ENCODE results near the gene TMEM217. TPM values are rescaled to one million over a fixed set of nuclear protein-coding genes. Genes with fewer than 3 reads are reported as not detected.

TMEM217 gene
- total and polyA plus RNA-seq, 2 donors = 0.24 to 3.4 TPM

GRCh38 chr6:37244430-37245310 lies 13.3 kb downstream of the TMEM217 start:
- Histone ChIP-seq H3K4me3 (ENCODE audit: low read depth, low read length) (no peak overlapping the region), H3K4me1 (ENCODE audit: insufficient read depth) (peaks cover 4% of the 10 kb centered on the region), H3K36me3 (ENCODE audit: insufficient read depth) (no peaks in the 10 kb centered on the region), H3K27ac (ENCODE audit: low read depth) (peak overlapping the region; percentile 91)
- peak; percentile 95 for DNase-seq (ENCODE audit: extremely low spot score)
- 25% methylated on average over 6 of the region's 6 CpGs for WGBS

- Histone ChIP-seq H3K27ac (ENCODE audit: low read depth) (peak overlapping the region; percentile 64), H3K36me3 (ENCODE audit: insufficient read depth) (no peaks in the 10 kb centered on the region), H3K4me1 (ENCODE audit: insufficient read depth) (peaks cover 4% of the 10 kb centered on the region), H3K4me3 (ENCODE audit: low read depth, low read length) (no peak overlapping the region)
- DNase-seq (ENCODE audit: extremely low spot score) = no peak
- 50% methylated on average over 3 of the region's 3 CpGs for WGBS
These were observed 14.1 kb downstream of the TMEM217 start for GRCh38 chr6:37243816-37244370.

DNA sequence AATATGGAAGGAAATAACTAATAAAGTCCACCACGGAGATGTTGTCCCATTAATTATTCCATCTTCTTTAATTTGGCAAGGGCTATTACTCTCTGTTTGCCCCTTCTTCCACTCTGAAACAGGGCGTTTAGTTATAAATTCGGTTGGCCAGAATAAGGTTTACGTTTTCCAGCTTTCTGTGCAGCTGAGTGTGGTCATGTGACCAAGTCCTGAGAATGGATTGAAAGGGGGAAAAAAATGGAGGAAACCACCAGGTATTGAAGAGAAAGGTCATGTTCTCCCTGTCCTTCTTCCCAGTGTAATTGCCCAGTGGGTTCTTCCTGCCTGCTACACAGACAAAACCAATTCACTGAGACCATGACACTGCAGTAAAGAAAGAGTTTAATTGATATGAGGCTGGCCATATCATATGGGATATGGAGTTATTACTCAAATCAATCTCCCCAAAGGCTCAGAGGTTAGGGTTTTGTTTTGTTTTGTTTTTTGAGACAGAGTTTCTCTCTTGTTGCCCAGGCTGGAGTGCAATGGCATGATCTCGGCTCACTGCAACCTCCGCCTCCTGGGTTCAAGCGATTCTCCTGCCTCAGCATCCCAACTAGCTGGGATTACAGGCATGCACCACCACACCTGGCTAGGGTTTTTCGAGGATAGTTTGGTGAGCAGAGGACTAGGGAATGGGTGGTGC lies 14.7 kb downstream of the TMEM217 start:
- Histone ChIP-seq H3K27ac (ENCODE audit: low read depth) (no peak overlapping the region), H3K36me3 (ENCODE audit: insufficient read depth) (no peaks in the 10 kb centered on the region), H3K4me3 (ENCODE audit: low read depth, low read length) (no peak overlapping the region), H3K4me1 (ENCODE audit: insufficient read depth) (peaks cover 4% of the 10 kb centered on the region)
- no peak for DNase-seq (ENCODE audit: extremely low spot score)
- WGBS = 87% methylated on average over 8 of the region's 8 CpGs

GRCh38 chr6:37242429-37243052 lies 15.4 kb downstream of the TMEM217 start:
- Histone ChIP-seq H3K27ac (ENCODE audit: low read depth) (peak overlapping the region; percentile 74), H3K4me1 (ENCODE audit: insufficient read depth) (peaks cover 4% of the 10 kb centered on the region), H3K4me3 (ENCODE audit: low read depth, low read length) (no peak overlapping the region), H3K36me3 (ENCODE audit: insufficient read depth) (no peaks in the 10 kb centered on the region)
- DNase-seq (ENCODE audit: extremely low spot score) = peak; percentile 45
- WGBS = 71% methylated on average over 1 of the region's 1 CpG

DNA sequence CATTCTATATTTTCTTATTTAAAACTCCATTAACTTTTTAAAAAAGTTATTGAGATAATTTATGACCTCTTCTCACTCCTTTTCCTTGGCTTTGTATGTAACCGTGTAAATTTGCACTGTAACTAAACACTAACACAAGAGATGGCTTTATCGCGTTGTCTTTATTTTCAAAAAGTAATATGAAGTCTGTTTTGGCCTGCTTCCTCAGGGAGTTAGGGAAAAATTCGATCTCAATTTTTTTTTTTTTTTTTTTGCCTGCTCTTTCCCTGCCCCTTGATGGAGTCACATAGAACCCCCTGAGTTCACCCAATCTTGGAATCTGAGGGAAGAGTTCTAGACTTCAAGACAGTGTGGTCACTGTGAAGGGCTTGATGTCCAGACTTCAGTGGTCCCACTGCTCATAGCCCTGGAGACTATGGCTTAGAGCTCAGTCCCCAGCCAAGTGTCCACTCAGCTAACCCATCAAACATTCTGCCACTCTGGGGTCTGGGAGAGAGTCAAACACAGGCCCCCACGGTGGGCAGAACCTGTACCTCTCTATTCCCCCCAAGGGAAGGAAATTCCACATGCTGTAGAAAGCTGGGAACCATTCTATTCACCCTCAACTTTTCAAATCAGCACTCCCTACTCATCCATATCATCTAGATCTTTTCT lies 16.0 kb downstream of the TMEM217 start:
- no peak overlapping the region for H3K4me3 ChIP-seq (ENCODE audit: low read depth, low read length)
- H3K36me3 ChIP-seq (ENCODE audit: insufficient read depth) = no peaks in the 10 kb centered on the region
- 61% methylated on average over 5 of the region's 5 CpGs for WGBS
- H3K27ac ChIP-seq (ENCODE audit: low read depth) = peak overlapping the region; percentile 81
- no peak for DNase-seq (ENCODE audit: extremely low spot score)
- H3K4me1 ChIP-seq (ENCODE audit: insufficient read depth) = peaks cover 4% of the 10 kb centered on the region

- WGBS = 93% methylated on average over 6 of the region's 6 CpGs
- Histone ChIP-seq H3K4me1 (ENCODE audit: insufficient read depth) (peaks cover 4% of the 10 kb centered on the region), H3K36me3 (ENCODE audit: insufficient read depth) (no peaks in the 10 kb centered on the region), H3K4me3 (ENCODE audit: low read depth, low read length) (no peak overlapping the region), H3K27ac (ENCODE audit: low read depth) (no peak overlapping the region)
- no peak for DNase-seq (ENCODE audit: extremely low spot score)
These were observed 16.8 kb downstream of the TMEM217 start for GRCh38 chr6:37241131-37241530.

DNA sequence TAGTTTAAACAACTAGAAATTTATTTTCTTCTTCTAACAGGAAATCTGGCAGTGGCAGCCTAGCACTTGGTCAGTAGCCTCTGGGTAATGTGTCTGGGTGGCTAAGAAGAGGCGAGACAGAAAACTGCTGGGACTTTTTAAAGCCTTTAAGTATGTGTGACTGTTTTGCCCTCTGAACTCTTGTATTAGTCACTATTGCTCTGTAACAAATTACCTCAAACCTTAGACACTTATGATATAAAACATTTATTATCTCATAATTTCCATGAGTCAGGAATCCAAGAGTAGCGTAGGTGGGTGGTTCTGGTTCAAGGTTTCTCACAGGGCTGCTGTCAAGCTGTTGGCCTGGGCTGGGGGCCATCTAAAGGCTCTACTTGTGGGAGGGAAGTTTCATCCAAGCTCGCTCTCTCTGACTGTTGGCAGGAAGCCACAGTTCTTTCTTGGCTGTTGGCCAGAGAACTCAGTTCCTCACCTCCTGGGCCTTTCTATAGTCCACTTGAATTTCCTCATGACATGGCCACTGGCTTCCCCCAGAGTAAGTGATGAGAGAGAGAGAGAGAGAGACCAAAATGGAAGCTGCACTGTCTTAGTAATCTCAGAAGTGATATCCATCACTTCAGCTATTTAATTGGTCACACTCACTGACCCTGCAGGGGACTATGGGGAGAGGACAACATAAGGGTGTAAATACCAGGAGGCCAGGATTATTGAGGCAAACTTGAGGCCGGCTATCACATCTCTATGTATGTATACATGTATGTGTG lies 17.8 kb downstream of the TMEM217 start:
- H3K4me3 ChIP-seq (ENCODE audit: low read depth, low read length) = no peak overlapping the region
- H3K4me1 ChIP-seq (ENCODE audit: insufficient read depth) = peaks cover 4% of the 10 kb centered on the region
- peak; percentile 78 for DNase-seq (ENCODE audit: extremely low spot score)
- no peaks in the 10 kb centered on the region for H3K36me3 ChIP-seq (ENCODE audit: insufficient read depth)
- H3K27ac ChIP-seq (ENCODE audit: low read depth) = no peak overlapping the region
- WGBS = 33% methylated on average over 4 of the region's 4 CpGs

GRCh38 chr6:37239526-37239925 lies 18.4 kb downstream of the TMEM217 start:
- Histone ChIP-seq H3K27ac (ENCODE audit: low read depth) (no peak overlapping the region), H3K36me3 (ENCODE audit: insufficient read depth) (no peaks in the 10 kb centered on the region), H3K4me1 (ENCODE audit: insufficient read depth) (peaks cover 4% of the 10 kb centered on the region), H3K4me3 (ENCODE audit: low read depth, low read length) (no peak overlapping the region)
- WGBS = 85% methylated on average over 3 of the region's 3 CpGs
- no peak for DNase-seq (ENCODE audit: extremely low spot score)

DNA sequence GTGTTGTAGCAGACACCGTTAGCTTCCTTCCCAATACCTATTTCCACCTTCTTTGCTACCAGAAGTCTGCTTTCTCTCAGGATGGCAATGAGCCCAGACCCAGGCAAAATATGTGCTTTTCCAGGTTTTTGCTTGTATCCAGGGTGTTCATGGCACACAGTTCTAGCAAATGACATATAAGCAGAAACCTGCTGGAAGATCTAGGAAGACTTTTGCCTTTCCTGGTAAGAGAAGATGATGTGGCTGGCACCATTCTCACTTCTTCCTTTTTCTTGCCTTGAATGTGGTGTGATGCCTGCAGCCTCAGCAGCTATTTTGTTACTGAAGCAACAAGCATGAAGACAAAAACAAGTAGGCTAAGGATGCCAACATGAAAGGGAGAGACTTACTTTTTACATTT lies 19.6 kb downstream of the TMEM217 start:
- Histone ChIP-seq H3K4me3 (ENCODE audit: low read depth, low read length) (no peak overlapping the region), H3K36me3 (ENCODE audit: insufficient read depth) (no peaks in the 10 kb centered on the region), H3K4me1 (ENCODE audit: insufficient read depth) (peaks cover 4% of the 10 kb centered on the region), H3K27ac (ENCODE audit: low read depth) (no peak overlapping the region)
- DNase-seq (ENCODE audit: extremely low spot score) = no peak
- 65% methylated on average over 1 of the region's 1 CpG for WGBS

- H3K4me1 ChIP-seq (ENCODE audit: insufficient read depth) = peaks cover 4% of the 10 kb centered on the region
- H3K4me3 ChIP-seq (ENCODE audit: low read depth, low read length) = no peak overlapping the region
- no peak for DNase-seq (ENCODE audit: extremely low spot score)
- no peak overlapping the region for H3K27ac ChIP-seq (ENCODE audit: low read depth)
- no peaks in the 10 kb centered on the region for H3K36me3 ChIP-seq (ENCODE audit: insufficient read depth)
These were observed 20.2 kb downstream of the TMEM217 start for GRCh38 chr6:37237789-37238188.

GRCh38 chr6:37236921-37237320 lies 21.0 kb downstream of the TMEM217 start:
- no peak overlapping the region for H3K27ac ChIP-seq (ENCODE audit: low read depth)

GRCh38 chr6:37233541-37233940 lies 24.4 kb downstream of the TMEM217 start:
- WGBS = 80% methylated on average over 7 of the region's 7 CpGs
- no peak overlapping the region for H3K4me3 ChIP-seq (ENCODE audit: low read depth, low read length)
- H3K4me1 ChIP-seq (ENCODE audit: insufficient read depth) = no peaks in the 10 kb centered on the region
- no peak for DNase-seq (ENCODE audit: extremely low spot score)
- no peak overlapping the region for H3K27ac ChIP-seq (ENCODE audit: low read depth)
- no peaks in the 10 kb centered on the region for H3K36me3 ChIP-seq (ENCODE audit: insufficient read depth)

More at GRCh38 chr6:37236921-37237320, 21.0 kb downstream of the TMEM217 start:
- DNase-seq (ENCODE audit: extremely low spot score) = no peak
- H3K36me3 ChIP-seq (ENCODE audit: insufficient read depth) = no peaks in the 10 kb centered on the region
- peaks cover under 1% of the 10 kb centered on the region for H3K4me1 ChIP-seq (ENCODE audit: insufficient read depth)
- 91% methylated on average over 2 of the region's 2 CpGs for WGBS
- no peak overlapping the region for H3K4me3 ChIP-seq (ENCODE audit: low read depth, low read length)

Measured in urinary bladder (tissue), 4 donors.